OCI-LY7 (cell line): Measurements from ENCODE around the gene ST7L. TPM values are rescaled to one million over a fixed set of nuclear protein-coding genes. Genes with fewer than 3 reads are reported as not detected.

Experiments used
- BruUV-seq: library from RNA; stranded (reverse); fragments of 400-500 nt; replicated peaks from 2 replicates; lab custom pipeline; 2021; lab: Mats Ljungman, UMichigan
- CTCF ChIA-PET: fragments of 300-600 bp; sonication (Branson Sonifier 250); formaldehyde crosslinking; loops from one replicate; lab custom pipeline; 2022; ENCODE audit warnings: antibody characterized with exemption; ENCODE audit not compliant: unreplicated experiment; lab: Charles Lee
- POLR2A ChIA-PET: fragments of 300-600 bp; sonication (Branson Sonifier 250); formaldehyde crosslinking; loops from one replicate; lab custom pipeline; 2022; ENCODE audit warnings: antibody characterized with exemption; lab: Charles Lee
- DNase-seq: peaks from one replicate; pipeline ENCODE4 v3.0.0-alpha.2; 2015; ENCODE audit warnings: low spot score
- H2AFZ ChIP-seq: fragments of 200-600 bp; sonication (generic), shearing (Covaris generic); 2 replicates; pipeline ENCODE4 v1.6.1; 2014; ENCODE audit warnings: mild to moderate bottlenecking, antibody characterized with exemption, low read length, moderate library complexity
- H3K27ac ChIP-seq: fragments of 200-600 bp; sonication (generic); 2 replicates; pipeline ENCODE4 v1.5.1; 2014; ENCODE audit warnings: mixed run types, low read depth, mild to moderate bottlenecking, moderate library complexity, low read length, inconsistent platforms; ENCODE audit not compliant: poor library complexity, severe bottlenecking
- H3K36me3 ChIP-seq: fragments of 200-600 bp; sonication (generic); 2 replicates; pipeline ENCODE4 v1.6.1; 2014; ENCODE audit warnings: mild to moderate bottlenecking, antibody characterized with exemption, low read length, moderate library complexity, mixed read lengths; ENCODE audit not compliant: insufficient read depth
- H3K4me1 ChIP-seq: fragments of 200-600 bp; sonication (generic); 2 replicates; pipeline ENCODE4 v1.5.1; 2014; ENCODE audit warnings: mild to moderate bottlenecking, low read length; ENCODE audit not compliant: insufficient read depth, poor library complexity, severe bottlenecking
- H3K4me2 ChIP-seq: fragments of 200-600 bp; sonication (generic); 2 replicates; pipeline ENCODE4 v1.6.1; 2014; ENCODE audit warnings: mild to moderate bottlenecking, low read length
- H3K4me3 ChIP-seq: fragments of 200-600 bp; sonication (generic); 2 replicates; pipeline ENCODE4 v1.5.1; 2014; ENCODE audit warnings: mild to moderate bottlenecking, low read depth, low read length; ENCODE audit not compliant: poor library complexity, severe bottlenecking
- H3K79me2 ChIP-seq: fragments of 200-600 bp; sonication (generic); 2 replicates; pipeline ENCODE4 v1.6.1; 2016; ENCODE audit warnings: low read depth, mild to moderate bottlenecking, low read length, moderate library complexity, mixed read lengths; ENCODE audit not compliant: insufficient read depth
- H3K9me2 ChIP-seq: fragments of 200-600 bp; sonication (generic); 2 replicates; pipeline ENCODE4 v1.6.1; 2016; ENCODE audit warnings: mild to moderate bottlenecking, low read length, mixed read lengths; ENCODE audit not compliant: insufficient read depth
- H3K9me3 ChIP-seq: fragments of 200-600 bp; sonication (generic); 2 replicates; pipeline ENCODE4 v1.6.1; 2014; ENCODE audit warnings: mild to moderate bottlenecking, mixed run types, low read length, mixed read lengths
- H4K20me1 ChIP-seq: fragments of 200-600 bp; sonication (generic); 2 replicates; pipeline ENCODE4 v1.6.1; 2014; ENCODE audit warnings: mild to moderate bottlenecking, antibody characterized with exemption, low read length, moderate library complexity, mixed read lengths; ENCODE audit not compliant: insufficient read depth
- CTCF ChIP-seq: fragments of 200-600 bp; sonication (generic); conservative IDR thresholded peaks from 2 replicates; pipeline ENCODE4 v1.5.1; 2014; ENCODE audit warnings: mild to moderate bottlenecking, antibody characterized with exemption, low read length, moderate library complexity, mixed read lengths
- EZH2phosphoT487 ChIP-seq: fragments of 200-600 bp; sonication (generic); IDR thresholded peaks from 2 replicates; pipeline ENCODE4 v1.6.1; 2018; ENCODE audit warnings: low read depth, borderline replicate concordance, mild to moderate bottlenecking, mixed run types, antibody characterized with exemption, low read length, moderate library complexity, mixed read lengths
- intact Hi-C: fragments of 100-400 bp; cut with micrococcal nuclease; formaldehyde crosslinking; loops from one replicate; pipeline ENCODE4 v1.10.0; 2022; ENCODE audit not compliant: unreplicated experiment
- total RNA-seq, 2 experiments: library from RNA; depleted of rRNA in 1 of 2; stranded (reverse); fragments of >200 nt in 1 of 2; shearing (Covaris generic) in 1 of 2; gene quantifications; 2 replicates each; pipeline ENCODE4 v1.2.3, GENCODE V29; 2014 to 2022

The ST7L gene
- total RNA-seq, 2 experiments from 2014 or later = 20.2 to 22.8 TPM

- no peaks in the 10 kb centered on the region for H3K36me3 ChIP-seq
- intact Hi-C loops = no loop called here
- H4K20me1 ChIP-seq = no peaks in the 10 kb centered on the region
- ChIA-PET CTCF (no interaction called here), POLR2A (interaction anchor here (1.1 kb wide), 1 partner anchor 15 kb away, joined by 3 read pairs; no protein-coding TSS in a partner anchor)
- H3K79me2 ChIP-seq = no peaks in the 10 kb centered on the region
- H3K4me2 ChIP-seq = no peak overlapping the region
- no peak overlapping the region for H2AFZ ChIP-seq
- no TSS peak for BruUV-seq
- H3K4me3 ChIP-seq = no peak overlapping the region
- TF ChIP-seq EZH2phosphoT487 (no peak), CTCF (no peak)
- H3K27ac ChIP-seq = no peak overlapping the region
- H3K4me1 ChIP-seq = no peaks in the 10 kb centered on the region
- no peaks in the 10 kb centered on the region for H3K9me2 ChIP-seq
- H3K9me3 ChIP-seq = no peaks in the 10 kb centered on the region
- no peak for DNase-seq
Observed at GRCh38 chr1:112515311-112516009, 103.5 kb downstream of the ST7L start.

GRCh38 chr1:112514901-112515300 lies 104.0 kb downstream of the ST7L start:
- H3K79me2 ChIP-seq = no peaks in the 10 kb centered on the region
- intact Hi-C loops = no loop called here
- no peaks in the 10 kb centered on the region for H3K36me3 ChIP-seq
- H3K9me3 ChIP-seq = no peaks in the 10 kb centered on the region
- no peaks in the 10 kb centered on the region for H3K9me2 ChIP-seq
- BruUV-seq = no TSS peak
- DNase-seq = no peak
- ChIA-PET POLR2A (interaction anchor here (1.1 kb wide), 1 partner anchor 16 kb away, joined by 3 read pairs; no protein-coding TSS in a partner anchor), CTCF (no interaction called here)
- H3K27ac ChIP-seq = no peak overlapping the region
- no peak overlapping the region for H3K4me3 ChIP-seq
- no peak overlapping the region for H3K4me2 ChIP-seq
- H2AFZ ChIP-seq = no peak overlapping the region
- H4K20me1 ChIP-seq = no peaks in the 10 kb centered on the region
- H3K4me1 ChIP-seq = no peaks in the 10 kb centered on the region
- TF ChIP-seq EZH2phosphoT487 = no peak
- TF ChIP-seq CTCF = no peak
